Hepatocyte (in vitro differentiated cells): ENCODE data around the gene PTPN2.

ENCODE experiments used
- CTCF ChIP-seq: fragments of 200-600 bp; sonication (generic); IDR thresholded peaks from 2 replicates; pipeline ENCODE4 v1.5.1; 2016; ENCODE audit warnings: antibody characterized with exemption, mild to moderate bottlenecking; ENCODE audit not compliant: poor library complexity
- EZH2phosphoT487 ChIP-seq: fragments of 200-600 bp; sonication (generic); IDR thresholded peaks from one replicate; pipeline ENCODE4 v1.6.1; 2018; ENCODE audit warnings: antibody characterized with exemption, mild to moderate bottlenecking, low read depth, moderate library complexity; ENCODE audit not compliant: unreplicated experiment, severe bottlenecking

- no peak for TF ChIP-seq CTCF
- TF ChIP-seq EZH2phosphoT487: no peak
These were observed 20.3 kb downstream of the PTPN2 start for GRCh38 chr18:12863687-12864216.
